Measurements from ENCODE around the gene HSPG2. TPM values are rescaled to one million over a fixed set of nuclear protein-coding genes. Genes with fewer than 3 reads are reported as not detected.

HSPG2 gene
- total RNA-seq, 6 experiments from 2014 or later = 275 to 430 (median 297) TPM

- H3K27ac Mint-ChIP-seq = peak overlapping the region; percentile 87
- no peak for TF ChIP-seq CTCF (IDR thresholded peaks at IDR 0.05)
- peak overlapping the region; percentile 62 for H3K4me3 Mint-ChIP-seq
- H3K36me3 Mint-ChIP-seq (ENCODE audit: low read depth) = peaks cover 44% of the 10 kb centered on the region
- DNase-seq = peak; percentile 89
- H3K27me3 Mint-ChIP-seq (ENCODE audit: insufficient read depth) = peaks cover 30% of the 10 kb centered on the region
- peaks cover 32% of the 10 kb centered on the region for H3K4me1 Mint-ChIP-seq (ENCODE audit: low read depth)
- no peaks in the 10 kb centered on the region; the same call in 1 of the 2 replicates for H3K9me3 Mint-ChIP-seq
Measured at GRCh38 chr1:21861602-21862429, 75.3 kb downstream of the HSPG2 start.

- peaks cover 35% of the 10 kb centered on the region for H3K4me1 Mint-ChIP-seq (ENCODE audit: low read depth)
- H3K9me3 Mint-ChIP-seq = no peaks in the 10 kb centered on the region; the same call in 1 of the 2 replicates
- TF ChIP-seq CTCF (IDR thresholded peaks at IDR 0.05) = no peak
- peaks cover 35% of the 10 kb centered on the region for H3K27me3 Mint-ChIP-seq (ENCODE audit: insufficient read depth)
- peaks cover 52% of the 10 kb centered on the region for H3K36me3 Mint-ChIP-seq (ENCODE audit: low read depth)
- DNase-seq = no peak
- H3K27ac Mint-ChIP-seq = peak overlapping the region; percentile 87; the same call in 1 of the 2 replicates
- H3K4me3 Mint-ChIP-seq = no peak overlapping the region
Measured at GRCh38 chr1:21860971-21861370, 76.1 kb downstream of the HSPG2 start.

- Mint-ChIP-seq H3K4me1 (ENCODE audit: low read depth) (peaks cover 36% of the 10 kb centered on the region), H3K4me3 (no peak overlapping the region), H3K27me3 (ENCODE audit: insufficient read depth) (peaks cover 35% of the 10 kb centered on the region), H3K36me3 (ENCODE audit: low read depth) (peaks cover 54% of the 10 kb centered on the region), H3K9me3 (no peaks in the 10 kb centered on the region; the same call in 1 of the 2 replicates), H3K27ac (no peak overlapping the region)
- no peak for DNase-seq
- no peak for TF ChIP-seq CTCF (IDR thresholded peaks at IDR 0.05)
Measured at GRCh38 chr1:21859669-21860179, 77.4 kb downstream of the HSPG2 start.

GRCh38 chr1:21857840-21858670 is 79.1 kb downstream of the HSPG2 start:
- no peak for TF ChIP-seq CTCF (IDR thresholded peaks at IDR 0.05)
- Mint-ChIP-seq H3K4me3 (peak overlapping the region; percentile 4; the same call in 1 of the 2 replicates), H3K9me3 (no peaks in the 10 kb centered on the region; the same call in 1 of the 2 replicates), H3K27ac (peak overlapping the region; percentile 68), H3K27me3 (ENCODE audit: insufficient read depth) (peaks cover 34% of the 10 kb centered on the region), H3K36me3 (ENCODE audit: low read depth) (peaks cover 50% of the 10 kb centered on the region), H3K4me1 (ENCODE audit: low read depth) (peaks cover 36% of the 10 kb centered on the region)
- DNase-seq = no peak

GRCh38 chr1:21857142-21857839 is 79.8 kb downstream of the HSPG2 start:
- no peaks in the 10 kb centered on the region; the same call in 1 of the 2 replicates for H3K9me3 Mint-ChIP-seq
- TF ChIP-seq CTCF (IDR thresholded peaks at IDR 0.05) = no peak
- H3K27ac Mint-ChIP-seq = peak overlapping the region; percentile 42
- DNase-seq = peak; percentile 3
- H3K4me3 Mint-ChIP-seq = no peak overlapping the region
- peaks cover 33% of the 10 kb centered on the region for H3K4me1 Mint-ChIP-seq (ENCODE audit: low read depth)
- peaks cover 33% of the 10 kb centered on the region for H3K27me3 Mint-ChIP-seq (ENCODE audit: insufficient read depth)
- peaks cover 49% of the 10 kb centered on the region for H3K36me3 Mint-ChIP-seq (ENCODE audit: low read depth)

All from HFFc6 (cell line).